ENCODE measurements around the gene TPCN1. TPM values are rescaled to one million over a fixed set of nuclear protein-coding genes. Genes with fewer than 3 reads are reported as not detected.

TPCN1 gene
- total and polyA plus RNA-seq, 2 of the 13 experiments (the other 11 are each of a cell fraction or from before 2014, with no cell fraction given), result 8.0 to 26.8 TPM

DNA sequence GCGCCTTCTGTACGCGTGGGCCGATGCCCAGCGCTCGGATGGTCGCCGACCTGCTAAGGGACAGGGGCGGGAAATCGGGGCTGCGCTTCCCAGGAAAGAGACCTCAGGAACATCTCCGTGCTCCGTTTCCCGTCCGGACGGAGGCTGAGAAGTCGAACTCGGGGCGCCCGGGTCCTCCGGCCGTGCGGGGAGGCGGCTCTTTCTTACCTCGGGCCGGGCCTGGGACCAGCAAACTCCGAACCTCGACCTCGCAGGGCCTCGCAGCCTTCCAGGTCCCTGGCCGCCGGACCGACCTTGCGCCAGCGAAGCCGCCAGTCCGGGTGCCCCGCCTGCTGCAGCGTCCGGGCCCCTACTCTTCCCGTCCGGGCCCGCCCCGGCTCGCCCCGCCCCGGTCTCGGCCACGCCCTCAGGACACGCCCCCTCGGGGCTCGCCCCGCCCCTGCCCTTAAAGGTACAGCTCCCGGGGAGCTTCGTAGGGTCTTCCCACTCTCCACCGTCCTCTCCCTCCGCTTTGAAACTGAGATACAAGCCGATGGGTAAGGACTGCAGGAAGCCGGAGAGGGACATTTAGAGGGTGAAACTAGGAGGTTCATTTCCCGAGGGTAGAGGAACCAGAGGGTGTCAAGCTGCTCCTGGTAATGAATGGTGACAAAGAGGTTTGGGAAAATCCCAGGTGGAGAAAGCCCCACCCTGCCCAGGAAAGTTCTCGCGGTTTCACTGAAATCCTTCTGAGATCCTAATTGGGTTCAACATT, 113.7 kb downstream of the TPCN1 start, which contains the start of gene SLC8B1 (continued):
- TF ChIP-seq, protein P1, sequence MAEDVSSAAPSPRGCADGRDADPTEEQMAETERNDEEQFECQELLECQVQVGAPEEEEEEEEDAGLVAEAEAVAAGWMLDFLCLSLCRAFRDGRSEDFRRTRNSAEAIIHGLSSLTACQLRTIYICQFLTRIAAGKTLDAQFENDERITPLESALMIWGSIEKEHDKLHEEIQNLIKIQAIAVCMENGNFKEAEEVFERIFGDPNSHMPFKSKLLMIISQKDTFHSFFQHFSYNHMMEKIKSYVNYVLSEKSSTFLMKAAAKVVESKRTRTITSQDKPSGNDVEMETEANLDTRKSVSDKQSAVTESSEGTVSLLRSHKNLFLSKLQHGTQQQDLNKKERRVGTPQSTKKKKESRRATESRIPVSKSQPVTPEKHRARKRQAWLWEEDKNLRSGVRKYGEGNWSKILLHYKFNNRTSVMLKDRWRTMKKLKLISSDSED (CRISPR knock-in tag; IDR thresholded peaks at IDR 0.05), result no peak
- TF ChIP-seq ZMYM3 (CRISPR knock-in tag; IDR thresholded peaks at IDR 0.05), result peak; percentile 19; the same call in 1 of the 2 replicates
- TF ChIP-seq, protein P2, sequence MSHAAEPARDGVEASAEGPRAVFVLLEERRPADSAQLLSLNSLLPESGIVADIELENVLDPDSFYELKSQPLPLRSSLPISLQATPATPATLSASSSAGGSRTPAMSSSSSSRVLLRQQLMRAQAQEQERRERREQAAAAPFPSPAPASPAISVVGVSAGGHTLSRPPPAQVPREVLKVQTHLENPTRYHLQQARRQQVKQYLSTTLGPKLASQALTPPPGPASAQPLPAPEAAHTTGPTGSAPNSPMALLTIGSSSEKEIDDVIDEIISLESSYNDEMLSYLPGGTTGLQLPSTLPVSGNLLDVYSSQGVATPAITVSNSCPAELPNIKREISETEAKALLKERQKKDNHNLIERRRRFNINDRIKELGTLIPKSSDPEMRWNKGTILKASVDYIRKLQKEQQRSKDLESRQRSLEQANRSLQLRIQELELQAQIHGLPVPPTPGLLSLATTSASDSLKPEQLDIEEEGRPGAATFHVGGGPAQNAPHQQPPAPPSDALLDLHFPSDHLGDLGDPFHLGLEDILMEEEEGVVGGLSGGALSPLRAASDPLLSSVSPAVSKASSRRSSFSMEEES (CRISPR knock-in tag; IDR thresholded peaks at IDR 0.05), result no peak
- 0 out of 2 replicates have a peak, but pooled peaks have one; percentile 45 for TF ChIP-seq ZNF737 (CRISPR knock-in tag; IDR thresholded peaks at IDR 0.05; ENCODE audit: borderline replicate concordance)
- TF ChIP-seq ZNF44 (CRISPR knock-in tag; IDR thresholded peaks at IDR 0.05), result peak; percentile 40; the same call in 1 of the 2 replicates
- TF ChIP-seq NONO (IDR thresholded peaks at IDR 0.05), result no peak
- peak; percentile 69 for TF ChIP-seq NONO (CRISPR knock-in tag; conservative IDR thresholded peaks at IDR 0.05)
- peak; percentile 30 for TF ChIP-seq YY1 (IDR thresholded peaks at IDR 0.05; ENCODE audit: insufficient read depth, insufficient replicate concordance, low read depth, low read length)
- peak; percentile 81 for TF ChIP-seq KLF12 (CRISPR knock-in tag; IDR thresholded peaks at IDR 0.05; ENCODE audit: borderline replicate concordance)
- no peak for TF ChIP-seq ZKSCAN1 (IDR thresholded peaks at IDR 0.05; ENCODE audit: low read length)
- peak; percentile 52; the same call in 1 of the 2 replicates for TF ChIP-seq ZNF670 (CRISPR knock-in tag; IDR thresholded peaks at IDR 0.05; ENCODE audit: borderline replicate concordance)
- TF ChIP-seq, protein P3, sequence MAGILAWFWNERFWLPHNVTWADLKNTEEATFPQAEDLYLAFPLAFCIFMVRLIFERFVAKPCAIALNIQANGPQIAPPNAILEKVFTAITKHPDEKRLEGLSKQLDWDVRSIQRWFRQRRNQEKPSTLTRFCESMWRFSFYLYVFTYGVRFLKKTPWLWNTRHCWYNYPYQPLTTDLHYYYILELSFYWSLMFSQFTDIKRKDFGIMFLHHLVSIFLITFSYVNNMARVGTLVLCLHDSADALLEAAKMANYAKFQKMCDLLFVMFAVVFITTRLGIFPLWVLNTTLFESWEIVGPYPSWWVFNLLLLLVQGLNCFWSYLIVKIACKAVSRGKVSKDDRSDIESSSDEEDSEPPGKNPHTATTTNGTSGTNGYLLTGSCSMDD (CRISPR knock-in tag; IDR thresholded peaks at IDR 0.05), result no peak
- 0 out of 2 replicates have a peak, but pooled peaks have one; percentile 20 for TF ChIP-seq KLF6 (CRISPR knock-in tag; IDR thresholded peaks at IDR 0.05)
- no peak for TF ChIP-seq ATAD3A (CRISPR knock-in tag; IDR thresholded peaks at IDR 0.05)
- TF ChIP-seq ZNF101 (CRISPR knock-in tag; IDR thresholded peaks at IDR 0.05; ENCODE audit: borderline replicate concordance, low read depth), result no peak
- TF ChIP-seq, protein P4, sequence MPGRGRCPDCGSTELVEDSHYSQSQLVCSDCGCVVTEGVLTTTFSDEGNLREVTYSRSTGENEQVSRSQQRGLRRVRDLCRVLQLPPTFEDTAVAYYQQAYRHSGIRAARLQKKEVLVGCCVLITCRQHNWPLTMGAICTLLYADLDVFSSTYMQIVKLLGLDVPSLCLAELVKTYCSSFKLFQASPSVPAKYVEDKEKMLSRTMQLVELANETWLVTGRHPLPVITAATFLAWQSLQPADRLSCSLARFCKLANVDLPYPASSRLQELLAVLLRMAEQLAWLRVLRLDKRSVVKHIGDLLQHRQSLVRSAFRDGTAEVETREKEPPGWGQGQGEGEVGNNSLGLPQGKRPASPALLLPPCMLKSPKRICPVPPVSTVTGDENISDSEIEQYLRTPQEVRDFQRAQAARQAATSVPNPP (CRISPR knock-in tag; IDR thresholded peaks at IDR 0.05), result no peak
- TF ChIP-seq, protein P5, sequence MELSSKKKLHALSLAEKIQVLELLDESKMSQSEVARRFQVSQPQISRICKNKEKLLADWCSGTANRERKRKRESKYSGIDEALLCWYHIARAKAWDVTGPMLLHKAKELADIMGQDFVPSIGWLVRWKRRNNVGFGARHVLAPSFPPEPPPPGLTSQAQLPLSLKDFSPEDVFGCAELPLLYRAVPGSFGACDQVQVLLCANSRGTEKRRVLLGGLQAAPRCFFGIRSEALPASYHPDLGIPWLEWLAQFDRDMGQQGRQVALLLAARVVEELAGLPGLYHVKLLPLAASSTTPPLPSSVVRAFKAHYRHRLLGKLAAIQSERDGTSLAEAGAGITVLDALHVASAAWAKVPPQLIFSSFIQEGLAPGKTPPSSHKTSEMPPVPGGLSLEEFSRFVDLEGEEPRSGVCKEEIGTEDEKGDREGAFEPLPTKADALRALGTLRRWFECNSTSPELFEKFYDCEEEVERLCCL (CRISPR knock-in tag; IDR thresholded peaks at IDR 0.05; ENCODE audit: borderline replicate concordance), result 0 out of 2 replicates have a peak, but pooled peaks have one; percentile 64
- TF ChIP-seq, protein P6, sequence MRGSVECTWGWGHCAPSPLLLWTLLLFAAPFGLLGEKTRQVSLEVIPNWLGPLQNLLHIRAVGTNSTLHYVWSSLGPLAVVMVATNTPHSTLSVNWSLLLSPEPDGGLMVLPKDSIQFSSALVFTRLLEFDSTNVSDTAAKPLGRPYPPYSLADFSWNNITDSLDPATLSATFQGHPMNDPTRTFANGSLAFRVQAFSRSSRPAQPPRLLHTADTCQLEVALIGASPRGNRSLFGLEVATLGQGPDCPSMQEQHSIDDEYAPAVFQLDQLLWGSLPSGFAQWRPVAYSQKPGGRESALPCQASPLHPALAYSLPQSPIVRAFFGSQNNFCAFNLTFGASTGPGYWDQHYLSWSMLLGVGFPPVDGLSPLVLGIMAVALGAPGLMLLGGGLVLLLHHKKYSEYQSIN (CRISPR knock-in tag; IDR thresholded peaks at IDR 0.05; ENCODE audit: borderline replicate concordance), result no peak
